HG03460 (cell line): Measurements from ENCODE around the gene CNTF.
"Not testable (repeated sequence)": the region's sequence is repeated elsewhere in the genome, so short reads cannot be mapped to it uniquely, and the experiment has no call there.

ENCODE experiments used
- ATAC-seq: cut with Tn5 transposase; IDR thresholded peaks from one replicate; pipeline ENCODE4 v1.9.1; 2021; ENCODE audit not compliant: unreplicated experiment

Gene CNTF

GRCh38 chr11:58622344-58622743 lies at the start of gene CNTF:
Gene CNTF, plus strand, starts transcription at chr11:58622665. Its CDS starts 88 bp downstream, at chr11:58622753.
- no peak for ATAC-seq

GRCh38 chr11:58572906-58573305 lies 49.6 kb upstream of the CNTF start:
- not testable (repeated sequence) for ATAC-seq

- ATAC-seq = peak; percentile 22
Observed at GRCh38 chr11:58573451-58574104, 48.9 kb upstream of the CNTF start.

GRCh38 chr11:58574881-58575280 lies 47.6 kb upstream of the CNTF start:
- ATAC-seq = no peak

GRCh38 chr11:58575377-58576020 lies 47.0 kb upstream of the CNTF start, which contains the start of gene LPXN:
Gene LPXN, minus strand, starts transcription at chr11:58575856. Its CDS starts 84 bp downstream, at chr11:58575772.
- ATAC-seq = no peak

- no peak for ATAC-seq
Observed at GRCh38 chr11:58576887-58577471, 45.5 kb upstream of the CNTF start.

- peak; percentile 42 for ATAC-seq
Observed at GRCh38 chr11:58577555-58578135, 44.8 kb upstream of the CNTF start.

GRCh38 chr11:58578136-58578634 lies 44.3 kb upstream of the CNTF start:
- ATAC-seq = no peak

GRCh38 chr11:58578635-58579191 lies 43.8 kb upstream of the CNTF start, which contains the start of gene ZFP91:
Gene ZFP91, plus strand, starts transcription at chr11:58579063. Its CDS starts 219 bp downstream, at chr11:58579282.
- peak; percentile 31 for ATAC-seq

- ATAC-seq = peak; percentile 43
Observed at GRCh38 chr11:58579192-58580129, 43.0 kb upstream of the CNTF start.

GRCh38 chr11:58580311-58580710 lies 42.2 kb upstream of the CNTF start:
- ATAC-seq = no peak

- no peak for ATAC-seq
Observed at GRCh38 chr11:58582437-58582836, 40.0 kb upstream of the CNTF start.

- ATAC-seq = no peak
Observed at GRCh38 chr11:58586998-58587397, 35.5 kb upstream of the CNTF start.

GRCh38 chr11:58591659-58592058 lies 30.8 kb upstream of the CNTF start:
- ATAC-seq = no peak

- ATAC-seq = no peak
Observed at GRCh38 chr11:58592760-58593472, 29.5 kb upstream of the CNTF start.

- ATAC-seq = no peak
Observed at GRCh38 chr11:58594826-58595225, 27.6 kb upstream of the CNTF start.

GRCh38 chr11:58596621-58597020 lies 25.8 kb upstream of the CNTF start:
- ATAC-seq = no peak

- ATAC-seq = no peak
Observed at GRCh38 chr11:58597486-58598144, 24.9 kb upstream of the CNTF start.

GRCh38 chr11:58600510-58600909 lies 22.0 kb upstream of the CNTF start:
- no peak for ATAC-seq
